Neuron (in vitro differentiated cells): ENCODE results near the gene RAB40C.

ENCODE experiments used
- H2AFZ ChIP-seq: one replicate; pipeline ENCODE4 v1.6.1; 2013; ENCODE audit warnings: low read depth, mild to moderate bottlenecking, inconsistent platforms, low read length, moderate library complexity
- H3K27me3 ChIP-seq: one replicate; pipeline ENCODE4 v1.6.1; 2013; ENCODE audit warnings: low read length; ENCODE audit not compliant: insufficient read depth
- H3K36me3 ChIP-seq: one replicate; pipeline ENCODE4 v1.6.1; 2013; ENCODE audit warnings: low read length; ENCODE audit not compliant: insufficient read depth
- H3K4me1 ChIP-seq: one replicate; pipeline ENCODE4 v1.6.1; 2013; ENCODE audit warnings: low read length; ENCODE audit not compliant: insufficient read depth
- H3K4me3 ChIP-seq: 2 replicates; pipeline ENCODE4 v1.5.1; 2013; ENCODE audit warnings: mild to moderate bottlenecking, low read length, moderate library complexity
- H3K9me3 ChIP-seq: one replicate; pipeline ENCODE4 v1.6.1; 2013; ENCODE audit warnings: low read length

RAB40C gene

DNA sequence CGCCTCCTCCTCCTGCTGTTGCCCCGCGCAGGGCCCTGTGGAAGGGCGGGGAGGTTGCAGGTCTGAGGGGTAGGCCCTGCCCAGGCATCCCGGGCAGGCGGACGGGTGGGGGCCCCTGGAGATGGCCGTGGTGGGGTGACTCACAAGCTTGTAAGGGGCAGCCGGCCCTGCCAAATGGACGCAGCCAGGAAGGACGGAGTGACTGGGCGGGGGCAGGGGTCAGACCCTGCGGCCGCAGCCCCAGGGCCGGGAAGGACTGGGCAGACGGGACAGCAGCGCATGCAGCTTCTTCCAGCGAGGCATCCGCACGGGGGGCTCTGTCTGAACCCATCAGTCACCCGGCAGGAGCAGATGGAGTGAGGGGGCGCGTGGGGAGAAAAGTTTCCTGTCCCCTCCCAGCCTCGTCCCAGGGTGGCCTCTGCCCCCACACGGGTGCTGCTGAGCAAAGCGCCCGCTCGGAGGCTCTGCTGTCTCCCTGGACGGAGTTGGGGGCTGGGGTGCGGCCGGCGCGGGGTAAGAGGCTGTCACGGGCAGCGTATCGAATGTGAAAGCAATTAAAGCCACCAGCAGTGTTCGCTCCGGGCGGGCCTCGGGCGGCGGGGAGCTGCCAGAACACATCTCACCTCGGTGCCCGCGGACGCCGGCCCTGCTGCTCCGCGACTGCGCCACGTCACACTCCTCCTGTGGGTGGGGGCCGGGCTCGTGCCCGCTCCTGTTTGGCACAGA, 35.1 kb upstream of the RAB40C start:
- no peak overlapping the region for H2AFZ ChIP-seq
- peaks cover 22% of the 10 kb centered on the region for H3K4me1 ChIP-seq
- H3K4me3 ChIP-seq: no peak overlapping the region
- no peaks in the 10 kb centered on the region for H3K9me3 ChIP-seq
- peaks cover 20% of the 10 kb centered on the region for H3K36me3 ChIP-seq
- H3K27me3 ChIP-seq: peaks cover 19% of the 10 kb centered on the region

GRCh38 chr16:555528-556473, 34.1 kb upstream of the RAB40C start:
- Histone ChIP-seq H2AFZ (no peak overlapping the region), H3K36me3 (peaks cover 17% of the 10 kb centered on the region), H3K9me3 (no peaks in the 10 kb centered on the region), H3K27me3 (peaks cover 23% of the 10 kb centered on the region), H3K4me1 (peaks cover 22% of the 10 kb centered on the region), H3K4me3 (no peak overlapping the region)

DNA sequence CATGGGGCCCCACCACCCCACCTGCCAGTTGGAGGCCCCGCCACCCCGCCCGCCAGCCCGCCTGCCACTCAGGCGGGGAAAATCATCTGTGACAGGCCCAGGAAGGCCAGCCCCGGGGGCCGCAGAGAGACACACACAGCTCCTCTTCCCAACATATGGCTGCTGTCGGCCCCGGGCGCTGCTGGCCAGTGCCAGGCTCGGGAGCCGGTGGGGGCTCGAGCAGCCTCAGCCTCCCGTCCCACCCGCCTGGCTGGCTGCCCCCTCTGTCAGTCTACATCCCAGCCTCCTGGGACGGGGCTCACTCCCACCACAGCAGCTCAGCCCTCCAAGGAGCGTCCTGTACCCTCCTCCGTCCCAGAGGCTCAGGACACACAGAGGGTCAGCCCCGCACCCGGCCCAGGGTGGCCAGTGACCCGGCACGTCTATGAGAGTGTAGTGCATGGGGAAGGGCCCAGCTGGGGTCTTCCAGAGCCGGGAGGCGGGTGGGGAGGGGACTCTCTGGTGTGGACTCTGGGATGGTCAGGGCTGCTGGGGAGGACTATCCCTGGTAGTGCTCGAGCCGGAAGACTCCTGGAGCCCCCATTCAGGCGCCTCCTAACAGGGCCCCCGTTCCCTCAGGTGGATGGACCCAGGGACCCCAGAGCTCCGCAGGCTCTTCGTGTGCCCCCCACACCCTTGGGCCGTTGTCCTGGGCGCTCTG, 33.2 kb upstream of the RAB40C start:
- Histone ChIP-seq H3K4me1 (peaks cover 22% of the 10 kb centered on the region), H3K9me3 (no peaks in the 10 kb centered on the region), H3K36me3 (peaks cover 12% of the 10 kb centered on the region), H2AFZ (no peak overlapping the region), H3K4me3 (no peak overlapping the region), H3K27me3 (peaks cover 30% of the 10 kb centered on the region)

- H3K4me1 ChIP-seq: peaks cover 22% of the 10 kb centered on the region
- no peak overlapping the region for H2AFZ ChIP-seq
- peaks cover 4% of the 10 kb centered on the region for H3K36me3 ChIP-seq
- no peaks in the 10 kb centered on the region for H3K9me3 ChIP-seq
- H3K4me3 ChIP-seq: no peak overlapping the region
- H3K27me3 ChIP-seq: peaks cover 40% of the 10 kb centered on the region
Observed at GRCh38 chr16:557463-558297, 32.2 kb upstream of the RAB40C start.

DNA sequence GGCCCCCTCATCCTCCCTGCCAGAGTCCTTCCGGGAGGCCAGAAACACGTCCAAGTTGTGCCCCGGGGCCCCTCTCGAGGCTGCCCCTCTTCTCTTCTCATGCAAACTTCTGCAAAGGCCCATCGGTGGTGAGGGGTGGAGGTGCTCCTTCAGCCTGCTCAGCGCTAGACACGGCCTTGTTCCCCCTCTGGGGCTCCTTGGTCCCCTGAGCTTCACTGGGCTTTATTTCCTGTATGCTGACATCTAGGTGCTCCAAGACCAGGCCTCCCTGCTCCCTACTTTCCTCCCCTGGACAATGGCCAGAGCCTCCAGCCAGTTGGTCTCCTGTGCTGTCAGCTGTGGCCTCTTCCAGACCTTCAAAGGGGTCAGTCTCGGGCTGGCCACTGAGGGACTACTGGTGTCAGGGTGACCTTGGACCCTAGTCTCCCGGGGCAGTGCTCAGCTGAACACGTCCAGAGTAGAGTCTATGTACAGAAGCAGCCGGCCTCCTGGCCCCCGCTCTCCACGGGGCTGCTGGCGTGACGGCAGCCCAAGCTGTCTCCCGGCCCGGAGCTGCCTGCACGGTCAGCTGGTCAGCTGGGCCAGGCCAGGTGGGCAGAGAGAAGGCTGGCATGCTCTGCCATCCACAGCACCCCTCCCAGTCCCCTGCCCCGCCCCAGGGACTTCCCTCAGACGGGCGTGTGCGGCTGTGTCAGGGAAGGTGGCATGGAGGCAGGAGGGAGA, 31.4 kb upstream of the RAB40C start:
- Histone ChIP-seq H3K4me3 (no peak overlapping the region), H2AFZ (no peak overlapping the region), H3K36me3 (no peaks in the 10 kb centered on the region), H3K27me3 (peaks cover 41% of the 10 kb centered on the region), H3K4me1 (peaks cover 22% of the 10 kb centered on the region), H3K9me3 (no peaks in the 10 kb centered on the region)

GRCh38 chr16:559021-559380, 30.9 kb upstream of the RAB40C start:
- Histone ChIP-seq H2AFZ (no peak overlapping the region), H3K9me3 (no peaks in the 10 kb centered on the region), H3K36me3 (no peaks in the 10 kb centered on the region), H3K27me3 (peaks cover 41% of the 10 kb centered on the region), H3K4me3 (no peak overlapping the region), H3K4me1 (peaks cover 19% of the 10 kb centered on the region)

- Histone ChIP-seq H3K9me3 (no peaks in the 10 kb centered on the region), H3K4me3 (no peak overlapping the region), H3K27me3 (peaks cover 41% of the 10 kb centered on the region), H2AFZ (no peak overlapping the region), H3K36me3 (no peaks in the 10 kb centered on the region), H3K4me1 (peaks cover 14% of the 10 kb centered on the region)
Observed at GRCh38 chr16:559411-560203, 30.3 kb upstream of the RAB40C start.

DNA sequence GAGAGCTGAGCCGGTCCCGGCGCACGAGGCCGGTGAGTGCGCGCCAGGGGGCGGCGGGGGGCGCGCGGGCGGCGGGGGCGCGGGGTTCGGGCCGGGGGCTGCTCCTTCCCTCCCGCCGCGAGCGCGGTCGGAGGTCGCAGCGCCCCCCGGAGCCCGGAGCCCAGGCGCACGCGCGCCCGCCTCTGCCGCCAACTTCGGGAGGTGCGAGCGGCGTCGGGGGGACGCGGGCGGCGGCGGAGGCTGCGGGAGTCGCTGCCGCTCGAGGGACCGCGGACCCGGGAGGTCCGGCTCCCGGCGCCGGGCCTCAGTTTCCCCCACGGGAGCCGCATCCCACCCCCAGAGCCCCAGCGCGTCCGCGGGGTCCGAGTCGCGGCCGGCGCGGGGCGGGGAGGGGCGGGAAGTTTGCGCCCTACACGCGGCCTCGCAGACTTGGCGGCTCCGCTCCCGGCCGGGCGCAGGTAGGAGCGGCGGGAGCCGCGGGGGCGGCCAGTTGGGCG, 29.6 kb upstream of the RAB40C start, which contains the start of gene PRR35:
Gene PRR35 (plus strand): TSS at position 191 of the 497 bp plus-strand sequence. CDS start 2,901 bp downstream, outside the sequence.
- Histone ChIP-seq H3K9me3 (no peaks in the 10 kb centered on the region), H2AFZ (no peak within 1 kb of the TSS), H3K27me3 (peaks cover 41% of the 10 kb centered on the region), H3K4me1 (peaks cover 14% of the 10 kb centered on the region), H3K4me3 (no peak within 1 kb of the TSS), H3K36me3 (no peaks in the 10 kb centered on the region)

- Histone ChIP-seq H3K9me3 (no peaks in the 10 kb centered on the region), H3K4me1 (peaks cover 18% of the 10 kb centered on the region), H3K27me3 (peaks cover 41% of the 10 kb centered on the region), H3K36me3 (no peaks in the 10 kb centered on the region), H2AFZ (no peak overlapping the region), H3K4me3 (no peak overlapping the region)
Observed at GRCh38 chr16:560701-561412, 29.0 kb upstream of the RAB40C start.

DNA sequence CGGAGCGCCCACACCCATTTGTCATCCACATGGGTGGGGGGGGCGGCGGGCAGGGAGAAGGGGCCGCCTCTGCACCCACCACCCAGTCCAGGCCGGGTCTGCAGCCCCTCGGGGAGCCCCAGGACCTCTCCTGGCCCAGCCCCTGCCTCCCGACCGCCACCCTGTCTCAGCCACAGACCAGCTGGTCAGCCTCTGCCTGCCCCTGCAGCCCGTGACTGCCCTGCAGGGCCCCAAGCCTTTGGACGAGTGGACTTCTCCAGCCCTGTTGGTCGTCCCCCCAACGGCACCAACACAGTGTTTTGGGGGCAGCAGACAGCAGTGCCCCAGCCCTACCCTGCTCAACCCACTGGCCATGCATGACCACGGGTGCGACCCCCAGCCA, 28.5 kb upstream of the RAB40C start:
- H3K4me1 ChIP-seq: peaks cover 23% of the 10 kb centered on the region
- no peaks in the 10 kb centered on the region for H3K36me3 ChIP-seq
- H3K9me3 ChIP-seq: no peaks in the 10 kb centered on the region
- peaks cover 41% of the 10 kb centered on the region for H3K27me3 ChIP-seq
- no peak overlapping the region for H3K4me3 ChIP-seq
- no peak overlapping the region for H2AFZ ChIP-seq
